GM23338 (cell line): ENCODE measurements around the gene TRMT44. TPM values are rescaled to one million over a fixed set of nuclear protein-coding genes. Genes with fewer than 3 reads are reported as not detected.

Source experiments
- ATAC-seq: fragments of 200-7000 bp; cut with Tn5 transposase; 3 replicates; pipeline ENCODE4 v1.9.1; 2020
- DNase-seq: peaks from one replicate; pipeline ENCODE4 v3.0.0-alpha.2; 2015; ENCODE audit warnings: low spot score
- H2AFZ ChIP-seq: fragments of 200-600 bp; sonication (generic); 2 replicates; pipeline ENCODE4 v1.8.0; 2016; ENCODE audit warnings: antibody characterized with exemption, mild to moderate bottlenecking, moderate library complexity
- H3F3A ChIP-seq: fragments of 200-600 bp; sonication (generic); replicated peaks from 2 replicates; pipeline ENCODE4 v1.8.0; 2017; ENCODE audit warnings: antibody characterized with exemption, mixed run types, low read depth
- H3K27ac ChIP-seq: fragments of 200-600 bp; sonication (generic); 2 replicates; pipeline ENCODE4 v1.6.1; 2016; ENCODE audit warnings: low read depth
- H3K27me3 ChIP-seq: fragments of 200-600 bp; sonication (generic); 2 replicates; pipeline ENCODE4 v1.8.0; 2016; ENCODE audit warnings: mild to moderate bottlenecking, mixed run types, moderate library complexity; ENCODE audit not compliant: insufficient read depth
- H3K36me3 ChIP-seq: fragments of 200-600 bp; sonication (generic); 2 replicates; pipeline ENCODE4 v1.8.0; 2016; ENCODE audit warnings: mild to moderate bottlenecking; ENCODE audit not compliant: insufficient read depth
- H3K4me1 ChIP-seq: fragments of 200-600 bp; sonication (generic); 2 replicates; pipeline ENCODE4 v1.8.0; 2016; ENCODE audit warnings: mild to moderate bottlenecking, moderate library complexity; ENCODE audit not compliant: insufficient read depth
- H3K4me2 ChIP-seq: fragments of 200-600 bp; sonication (generic); 2 replicates; pipeline ENCODE4 v1.7.1; 2017; ENCODE audit warnings: mixed run types
- H3K4me3 ChIP-seq: fragments of 200-600 bp; sonication (generic); 2 replicates; pipeline ENCODE4 v1.6.1; 2016; ENCODE audit warnings: mixed run types
- H3K79me2 ChIP-seq: fragments of 200-600 bp; sonication (generic); replicated peaks from 2 replicates; pipeline ENCODE4 v1.8.0; 2017; ENCODE audit warnings: mild to moderate bottlenecking; ENCODE audit not compliant: insufficient read depth
- H3K9me2 ChIP-seq: fragments of 200-600 bp; sonication (generic); 2 replicates; pipeline ENCODE4 v1.8.0; 2017; ENCODE audit not compliant: insufficient read depth
- H4K20me1 ChIP-seq: fragments of 200-600 bp; sonication (generic); replicated peaks from 2 replicates; pipeline ENCODE4 v1.8.0; 2017; ENCODE audit warnings: mild to moderate bottlenecking; ENCODE audit not compliant: insufficient read depth
- H3K27ac Mint-ChIP-seq: 2 replicates; pipeline ENCODE4 v1.8.0; 2020; ENCODE audit warnings: inconsistent platforms, mild to moderate bottlenecking, moderate library complexity, mixed read lengths
- H3K27me3 Mint-ChIP-seq: 3 replicates; pipeline ENCODE4 v1.8.0; 2022; ENCODE audit warnings: low read depth, mild to moderate bottlenecking, moderate library complexity, mixed read lengths, inconsistent platforms; ENCODE audit not compliant: insufficient read depth, poor library complexity
- H3K36me3 Mint-ChIP-seq: 3 replicates; pipeline ENCODE4 v1.8.0; 2021; ENCODE audit warnings: low read depth, mild to moderate bottlenecking, inconsistent platforms, moderate library complexity, mixed read lengths
- H3K4me1 Mint-ChIP-seq: 3 replicates; pipeline ENCODE4 v1.8.0; 2020; ENCODE audit warnings: mild to moderate bottlenecking, inconsistent platforms, mixed read lengths
- H3K4me3 Mint-ChIP-seq: 3 replicates; pipeline ENCODE4 v1.8.0; 2021; ENCODE audit warnings: moderate library complexity, mild to moderate bottlenecking, inconsistent platforms, mixed read lengths
- H3K9me3 Mint-ChIP-seq: 3 replicates; pipeline ENCODE4 v1.8.0; 2020; ENCODE audit warnings: moderate library complexity, mild to moderate bottlenecking, inconsistent platforms, mixed read lengths
- CREB1 ChIP-seq: fragments of 250-450 bp; sonication (Bioruptor Pico); IDR thresholded peaks from 2 replicates; pipeline ENCODE4 v1.5.0; 2020; ENCODE audit warnings: low read depth, mild to moderate bottlenecking, moderate library complexity
- CTCF ChIP-seq, 2 experiments: fragments of 200-600 bp in 1 of 2; sonication (generic) in 1 of 2; conservative IDR thresholded peaks; 2 replicates each; pipeline versions ENCODE4 v1.5.1 to v1.6.1; 2016 to 2017; ENCODE audit warnings: antibody characterized with exemption in 2 of 2, low read depth in 2 of 2, mild to moderate bottlenecking in 2 of 2, moderate library complexity in 1 of 2
- ETS1 ChIP-seq: IDR thresholded peaks from 2 replicates; pipeline ENCODE4 v1.6.1; 2016; ENCODE audit warnings: antibody characterized with exemption
- EZH2 ChIP-seq: fragments of 200-600 bp; sonication (generic); IDR thresholded peaks from one replicate; pipeline ENCODE4 v1.8.0; 2017; ENCODE audit warnings: antibody characterized with exemption, mild to moderate bottlenecking, low read depth; ENCODE audit not compliant: unreplicated experiment
- EZH2phosphoT487 ChIP-seq: fragments of 200-600 bp; sonication (generic); IDR thresholded peaks from one replicate; pipeline ENCODE4 v1.8.1; 2018; ENCODE audit warnings: antibody characterized with exemption; ENCODE audit not compliant: unreplicated experiment
- JUNB ChIP-seq: IDR thresholded peaks from one replicate; pipeline ENCODE4 v1.6.1; 2016; ENCODE audit warnings: antibody characterized with exemption; ENCODE audit not compliant: unreplicated experiment
- NANOG ChIP-seq: IDR thresholded peaks from 2 replicates; pipeline ENCODE4 v1.6.1; 2016; ENCODE audit warnings: antibody characterized with exemption, borderline replicate concordance
- POLR2AphosphoS5 ChIP-seq: IDR thresholded peaks from 2 replicates; pipeline ENCODE4 v1.6.1; 2016; ENCODE audit warnings: antibody characterized with exemption, low read depth
- REST ChIP-seq: IDR thresholded peaks from one replicate; pipeline ENCODE4 v1.6.1; 2018; ENCODE audit warnings: antibody characterized with exemption; ENCODE audit not compliant: unreplicated experiment
- STAT1 ChIP-seq: IDR thresholded peaks from one replicate; pipeline ENCODE4 v1.6.1; 2016; ENCODE audit warnings: antibody characterized with exemption; ENCODE audit not compliant: unreplicated experiment
- ZNF114 ChIP-seq: fragments of 250-450 bp; sonication (Bioruptor Pico); IDR thresholded peaks from 2 replicates; pipeline ENCODE4 v1.5.0; 2020; ENCODE audit warnings: mild to moderate bottlenecking, moderate library complexity
- ZNF331 ChIP-seq: fragments of 250-450 bp; sonication (Bioruptor Pico); IDR thresholded peaks from 2 replicates; pipeline ENCODE4 v1.5.0; 2020; ENCODE audit warnings: low read depth, mild to moderate bottlenecking, moderate library complexity
- ZNF462 ChIP-seq: fragments of 250-450 bp; sonication (Bioruptor Pico); IDR thresholded peaks from 2 replicates; pipeline ENCODE4 v1.5.0; 2020; ENCODE audit warnings: mild to moderate bottlenecking, moderate library complexity
- polyA plus RNA-seq: library from polyadenylated mRNA; unstranded; fragments of >200 nt; fragmentation: Nextera tagmentation; extraction: Ambion mirVana; gene quantifications from 2 replicates; pipeline ENCODE4 v1.2.1, GENCODE V29; 2016
- total RNA-seq: library from RNA; depleted of rRNA; stranded (reverse); fragments of >200 nt; shearing (Covaris generic); gene quantifications from 2 replicates; pipeline ENCODE4 v1.2.3, GENCODE V29; 2014

The TRMT44 gene
- total and polyA plus RNA-seq, 2 experiments from 2014 or later = 10.3 to 49.8 TPM

- Mint-ChIP-seq H3K27ac (no peak overlapping the region), H3K4me3 (no peak overlapping the region), H3K27me3 (peaks cover 6% of the 10 kb centered on the region), H3K4me1 (peaks cover 15% of the 10 kb centered on the region), H3K9me3 (peaks cover 11% of the 10 kb centered on the region; the same call in 2 of the 3 replicates), H3K36me3 (peaks cover 3% of the 10 kb centered on the region; the same call in 1 of the 3 replicates)
- no peak overlapping the region for H3K27ac ChIP-seq
- H3K36me3 ChIP-seq = no peaks in the 10 kb centered on the region
- no peaks in the 10 kb centered on the region for H3K4me1 ChIP-seq
- H3F3A ChIP-seq = no peaks in the 10 kb centered on the region
- ATAC-seq = no peak
- no peak for DNase-seq
- H3K79me2 ChIP-seq = no peaks in the 10 kb centered on the region
- peak overlapping the region; percentile 10; the same call in 1 of the 2 replicates for H2AFZ ChIP-seq
- no peaks in the 10 kb centered on the region for H4K20me1 ChIP-seq
- no peak overlapping the region for H3K4me3 ChIP-seq
- no peak overlapping the region for H3K4me2 ChIP-seq
- H3K27me3 ChIP-seq = no peaks in the 10 kb centered on the region
- TF ChIP-seq ZNF114 (CRISPR knock-in tag) (no peak), JUNB (no peak), CTCF (conservative IDR thresholded peaks at IDR 0.05; ENCODE audit: low read depth in 2 of 2) (no peak), NANOG (no peak), ZNF331 (CRISPR knock-in tag) (no peak), REST (no peak), EZH2 (no peak), POLR2AphosphoS5 (no peak), CREB1 (no peak), STAT1 (no peak), ETS1 (no peak), ZNF462 (no peak), EZH2phosphoT487 (no peak)
- peaks cover 4% of the 10 kb centered on the region; the same call in 1 of the 2 replicates for H3K9me2 ChIP-seq
These were observed 84.2 kb downstream of the TRMT44 start for GRCh38 chr4:8524595-8525382.
